ENCODE data around the gene MYO3A.

DNA sequence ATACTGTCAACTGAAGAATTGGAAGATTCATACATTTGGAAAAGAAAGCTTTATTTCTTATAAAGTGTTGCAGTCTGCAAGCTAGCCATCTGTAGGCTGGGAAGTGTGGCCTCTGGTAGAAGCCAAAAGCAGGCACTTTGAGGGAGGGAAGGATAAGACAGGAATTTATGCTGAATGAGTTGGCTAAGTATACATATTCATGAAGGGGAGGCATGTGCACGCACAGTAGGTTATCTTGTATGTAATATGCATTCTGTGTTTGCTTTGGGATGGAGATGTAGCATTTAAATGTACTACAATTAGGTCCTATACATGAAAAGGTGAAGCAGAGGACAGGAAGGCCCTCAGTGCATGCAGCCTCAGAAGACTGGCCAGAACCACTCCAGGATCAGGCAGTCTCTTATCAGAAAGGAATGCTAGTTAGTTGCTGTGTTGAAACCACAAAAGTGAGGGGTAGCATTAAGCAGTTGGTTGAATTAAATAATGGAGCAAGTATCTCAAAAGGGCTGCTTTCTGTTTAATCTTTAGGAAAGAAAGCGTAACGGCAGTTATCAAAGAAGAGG lies 40.9 kb downstream of the MYO3A start:
- TF ChIP-seq, protein P1, sequence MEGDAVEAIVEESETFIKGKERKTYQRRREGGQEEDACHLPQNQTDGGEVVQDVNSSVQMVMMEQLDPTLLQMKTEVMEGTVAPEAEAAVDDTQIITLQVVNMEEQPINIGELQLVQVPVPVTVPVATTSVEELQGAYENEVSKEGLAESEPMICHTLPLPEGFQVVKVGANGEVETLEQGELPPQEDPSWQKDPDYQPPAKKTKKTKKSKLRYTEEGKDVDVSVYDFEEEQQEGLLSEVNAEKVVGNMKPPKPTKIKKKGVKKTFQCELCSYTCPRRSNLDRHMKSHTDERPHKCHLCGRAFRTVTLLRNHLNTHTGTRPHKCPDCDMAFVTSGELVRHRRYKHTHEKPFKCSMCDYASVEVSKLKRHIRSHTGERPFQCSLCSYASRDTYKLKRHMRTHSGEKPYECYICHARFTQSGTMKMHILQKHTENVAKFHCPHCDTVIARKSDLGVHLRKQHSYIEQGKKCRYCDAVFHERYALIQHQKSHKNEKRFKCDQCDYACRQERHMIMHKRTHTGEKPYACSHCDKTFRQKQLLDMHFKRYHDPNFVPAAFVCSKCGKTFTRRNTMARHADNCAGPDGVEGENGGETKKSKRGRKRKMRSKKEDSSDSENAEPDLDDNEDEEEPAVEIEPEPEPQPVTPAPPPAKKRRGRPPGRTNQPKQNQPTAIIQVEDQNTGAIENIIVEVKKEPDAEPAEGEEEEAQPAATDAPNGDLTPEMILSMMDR (conservative IDR thresholded peaks at IDR 0.05 in 1 of 2, IDR thresholded peaks at IDR 0.05 in 1 of 2; ENCODE audit: low read depth in 1 of 2, low read length in 2 of 2) = no peak
- no peak for TF ChIP-seq EZH2 (IDR thresholded peaks at IDR 0.05; ENCODE audit: low read length, missing control alignments)

Measured in fibroblast of lung (primary cell).